ENCODE measurements around the gene EI24. TPM values are rescaled to one million over a fixed set of nuclear protein-coding genes. Genes with fewer than 3 reads are reported as not detected.

The EI24 gene
- total RNA-seq, 1 donor from 2014 or later = 129 TPM

- H3K36me3 ChIP-seq (ENCODE audit: insufficient read depth, low read length) = peaks cover 71% of the 10 kb centered on the region
- H3K27ac ChIP-seq (ENCODE audit: low read depth, low read length) = no peak overlapping the region
- no peak overlapping the region for H3K4me2 ChIP-seq (ENCODE audit: low read length)
- no peaks in the 10 kb centered on the region for H3K9me3 Mint-ChIP-seq (ENCODE audit: unreplicated experiment)
- H3K27me3 Mint-ChIP-seq (ENCODE audit: low read depth, unreplicated experiment) = no peaks in the 10 kb centered on the region
- H3K9me3 ChIP-seq (ENCODE audit: insufficient read depth, low read depth, low read length) = no peaks in the 10 kb centered on the region
- H4K20me1 ChIP-seq (ENCODE audit: insufficient read depth, low read length) = no peaks in the 10 kb centered on the region
- no peak for TF ChIP-seq EZH2 (IDR thresholded peaks at IDR 0.05; ENCODE audit: insufficient read depth, low read length)
- H3K4me1 Mint-ChIP-seq (ENCODE audit: low read depth, unreplicated experiment) = peaks cover 4% of the 10 kb centered on the region
- DNase-seq (ENCODE audit: low read depth) (no peak), FAIRE-seq (no peak)
- H3K4me3 ChIP-seq (ENCODE audit: insufficient read depth, low read depth, low read length) = no peak overlapping the region
- peaks cover 13% of the 10 kb centered on the region for H3K36me3 Mint-ChIP-seq (ENCODE audit: low read depth, unreplicated experiment)
- no peak overlapping the region for H3K9ac ChIP-seq (ENCODE audit: low read length)
- H3K27ac Mint-ChIP-seq (ENCODE audit: unreplicated experiment) = no peak overlapping the region
- H3K27me3 ChIP-seq (ENCODE audit: insufficient read depth, low read length) = no peaks in the 10 kb centered on the region
- no peak overlapping the region for H3K4me3 Mint-ChIP-seq (ENCODE audit: unreplicated experiment)
- H3K79me2 ChIP-seq (ENCODE audit: insufficient read depth, low read length) = no peaks in the 10 kb centered on the region
- no peak overlapping the region for H2AFZ ChIP-seq (ENCODE audit: low read depth, low read length)
- H3K4me1 ChIP-seq (ENCODE audit: insufficient read depth, low read length) = no peaks in the 10 kb centered on the region
Observed at GRCh38 chr11:125578783-125579182, 9.5 kb downstream of the EI24 start.

GRCh38 chr11:125579811-125580210 lies 10.5 kb downstream of the EI24 start:
- Mint-ChIP-seq H3K27me3 (ENCODE audit: low read depth, unreplicated experiment) (no peaks in the 10 kb centered on the region), H3K4me1 (ENCODE audit: low read depth, unreplicated experiment) (peaks cover 4% of the 10 kb centered on the region), H3K4me3 (ENCODE audit: unreplicated experiment) (no peak overlapping the region), H3K9me3 (ENCODE audit: unreplicated experiment) (no peaks in the 10 kb centered on the region), H3K36me3 (ENCODE audit: low read depth, unreplicated experiment) (peaks cover 13% of the 10 kb centered on the region), H3K27ac (ENCODE audit: unreplicated experiment) (no peak overlapping the region)
- H3K9ac ChIP-seq (ENCODE audit: low read length) = no peak overlapping the region
- no peak for FAIRE-seq
- no peaks in the 10 kb centered on the region for H4K20me1 ChIP-seq (ENCODE audit: insufficient read depth, low read length)
- no peak overlapping the region for H2AFZ ChIP-seq (ENCODE audit: low read depth, low read length)
- DNase-seq (ENCODE audit: low read depth) = no peak
- no peaks in the 10 kb centered on the region for H3K4me1 ChIP-seq (ENCODE audit: insufficient read depth, low read length)
- H3K27ac ChIP-seq (ENCODE audit: low read depth, low read length) = no peak overlapping the region
- no peak overlapping the region for H3K4me2 ChIP-seq (ENCODE audit: low read length)
- H3K27me3 ChIP-seq (ENCODE audit: insufficient read depth, low read length) = no peaks in the 10 kb centered on the region
- H3K4me3 ChIP-seq (ENCODE audit: insufficient read depth, low read depth, low read length) = no peak overlapping the region
- no peaks in the 10 kb centered on the region for H3K79me2 ChIP-seq (ENCODE audit: insufficient read depth, low read length)
- no peak for TF ChIP-seq CTCF (IDR thresholded peaks at IDR 0.05; ENCODE audit: insufficient read depth, low read depth, low read length)
- no peak for TF ChIP-seq EZH2 (IDR thresholded peaks at IDR 0.05; ENCODE audit: insufficient read depth, low read length)
- peaks cover 70% of the 10 kb centered on the region for H3K36me3 ChIP-seq (ENCODE audit: insufficient read depth, low read length)
- H3K9me3 ChIP-seq (ENCODE audit: insufficient read depth, low read depth, low read length) = no peaks in the 10 kb centered on the region

- Histone ChIP-seq H4K20me1 (ENCODE audit: insufficient read depth, low read length) (no peaks in the 10 kb centered on the region), H3K27me3 (ENCODE audit: insufficient read depth, low read length) (no peaks in the 10 kb centered on the region), H3K79me2 (ENCODE audit: insufficient read depth, low read length) (no peaks in the 10 kb centered on the region), H3K36me3 (ENCODE audit: insufficient read depth, low read length) (peaks cover 44% of the 10 kb centered on the region), H3K27ac (ENCODE audit: low read depth, low read length) (no peak overlapping the region), H3K4me1 (ENCODE audit: insufficient read depth, low read length) (no peaks in the 10 kb centered on the region), H3K9me3 (ENCODE audit: insufficient read depth, low read depth, low read length) (no peaks in the 10 kb centered on the region), H3K4me3 (ENCODE audit: insufficient read depth, low read depth, low read length) (no peak overlapping the region), H3K4me2 (ENCODE audit: low read length) (no peak overlapping the region), H3K9ac (ENCODE audit: low read length) (no peak overlapping the region), H2AFZ (ENCODE audit: low read depth, low read length) (no peak overlapping the region)
- FAIRE-seq = no peak
- no peak overlapping the region for H3K4me3 Mint-ChIP-seq (ENCODE audit: unreplicated experiment)
- no peaks in the 10 kb centered on the region for H3K27me3 Mint-ChIP-seq (ENCODE audit: low read depth, unreplicated experiment)
- H3K36me3 Mint-ChIP-seq (ENCODE audit: low read depth, unreplicated experiment) = peaks cover 13% of the 10 kb centered on the region
- peaks cover 9% of the 10 kb centered on the region for H3K4me1 Mint-ChIP-seq (ENCODE audit: low read depth, unreplicated experiment)
- DNase-seq (ENCODE audit: low read depth) = no peak
- H3K9me3 Mint-ChIP-seq (ENCODE audit: unreplicated experiment) = no peaks in the 10 kb centered on the region
- no peak overlapping the region for H3K27ac Mint-ChIP-seq (ENCODE audit: unreplicated experiment)
- TF ChIP-seq EZH2 (IDR thresholded peaks at IDR 0.05; ENCODE audit: insufficient read depth, low read length) (no peak), CTCF (IDR thresholded peaks at IDR 0.05; ENCODE audit: insufficient read depth, low read depth, low read length) (no peak)
Observed at GRCh38 chr11:125583496-125583895, 14.2 kb downstream of the EI24 start.

Data from astrocyte (in vitro differentiated cells and primary cell).